ENCODE results near the gene RNFT2. TPM values are rescaled to one million over a fixed set of nuclear protein-coding genes. Genes with fewer than 3 reads are reported as not detected.

The RNFT2 gene
- total and polyA plus RNA-seq, 2 donors from 2014 or later: 4.3 to 6.8 TPM

DNA sequence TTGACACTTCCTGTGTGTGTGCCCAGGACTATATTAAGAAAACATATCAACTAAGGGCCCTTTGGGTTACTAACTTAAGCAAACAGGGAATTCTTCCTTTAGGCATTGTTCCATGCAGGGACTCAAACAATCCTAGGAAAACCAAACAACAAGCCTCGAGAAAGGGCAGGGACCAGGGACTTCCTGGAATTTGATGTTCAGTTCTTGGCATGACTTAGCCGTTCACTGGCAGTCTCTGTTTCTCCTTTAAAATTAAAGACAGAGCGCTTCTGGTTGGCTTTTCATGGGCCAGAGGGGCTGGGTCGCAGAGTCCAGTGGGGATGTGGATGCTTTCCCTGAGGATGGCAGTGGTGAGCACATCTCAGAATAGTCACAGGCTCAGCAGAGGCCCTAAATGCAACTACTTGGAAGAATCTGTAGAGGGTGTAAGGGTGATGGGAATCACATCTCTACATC lies 35.2 kb downstream of the RNFT2 start:
- H3K4me3 ChIP-seq (ENCODE audit: low read length in 3 of 3): no peak overlapping the region
- intact Hi-C loops (cut with DNase I): no loop called here
- TF ChIP-seq, protein P1, sequence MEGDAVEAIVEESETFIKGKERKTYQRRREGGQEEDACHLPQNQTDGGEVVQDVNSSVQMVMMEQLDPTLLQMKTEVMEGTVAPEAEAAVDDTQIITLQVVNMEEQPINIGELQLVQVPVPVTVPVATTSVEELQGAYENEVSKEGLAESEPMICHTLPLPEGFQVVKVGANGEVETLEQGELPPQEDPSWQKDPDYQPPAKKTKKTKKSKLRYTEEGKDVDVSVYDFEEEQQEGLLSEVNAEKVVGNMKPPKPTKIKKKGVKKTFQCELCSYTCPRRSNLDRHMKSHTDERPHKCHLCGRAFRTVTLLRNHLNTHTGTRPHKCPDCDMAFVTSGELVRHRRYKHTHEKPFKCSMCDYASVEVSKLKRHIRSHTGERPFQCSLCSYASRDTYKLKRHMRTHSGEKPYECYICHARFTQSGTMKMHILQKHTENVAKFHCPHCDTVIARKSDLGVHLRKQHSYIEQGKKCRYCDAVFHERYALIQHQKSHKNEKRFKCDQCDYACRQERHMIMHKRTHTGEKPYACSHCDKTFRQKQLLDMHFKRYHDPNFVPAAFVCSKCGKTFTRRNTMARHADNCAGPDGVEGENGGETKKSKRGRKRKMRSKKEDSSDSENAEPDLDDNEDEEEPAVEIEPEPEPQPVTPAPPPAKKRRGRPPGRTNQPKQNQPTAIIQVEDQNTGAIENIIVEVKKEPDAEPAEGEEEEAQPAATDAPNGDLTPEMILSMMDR (IDR thresholded peaks at IDR 0.05; ENCODE audit: borderline replicate concordance, extremely low read depth, insufficient read depth): peak; percentile 8
- no peak for DNase-seq
- no peak for FAIRE-seq
- H3K27ac ChIP-seq (ENCODE audit: low read depth in 2 of 2, low read length in 2 of 2): no peak overlapping the region
- no peak overlapping the region for H3K9ac ChIP-seq (ENCODE audit: low read length in 3 of 3)
- H3K36me3 ChIP-seq (ENCODE audit: control insufficient read depth in 2 of 3, insufficient read depth in 3 of 3, low read length in 3 of 3): no peaks in the 10 kb centered on the region
- no peaks in the 10 kb centered on the region for H3K4me1 ChIP-seq (ENCODE audit: control insufficient read depth in 2 of 3, insufficient read depth in 2 of 3, low read depth in 1 of 3, low read length in 3 of 3)
- no peaks in the 10 kb centered on the region for H3K27me3 ChIP-seq (ENCODE audit: control insufficient read depth, insufficient read depth, low read length)
- no peaks in the 10 kb centered on the region for H3K9me3 ChIP-seq (ENCODE audit: control insufficient read depth in 2 of 3, insufficient read depth in 1 of 3, low read length in 3 of 3)

DNA sequence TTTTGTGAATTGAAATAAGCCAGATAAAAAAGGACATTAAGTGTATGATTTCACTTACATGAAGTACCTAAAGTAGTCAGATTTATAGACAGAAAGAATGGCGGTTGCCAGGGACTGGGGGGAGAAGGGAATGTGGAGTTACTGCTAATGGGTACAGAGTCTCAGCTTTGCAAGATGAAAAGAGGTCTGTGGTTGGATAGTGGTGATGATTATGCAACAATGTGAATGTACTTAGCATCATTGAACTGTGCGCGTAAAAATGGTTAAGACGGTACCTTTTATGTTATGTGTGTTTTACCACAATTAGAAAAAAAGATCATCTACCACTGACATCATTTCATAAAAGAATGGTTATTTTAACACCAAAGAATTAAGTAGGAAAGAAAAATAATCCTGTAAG lies 35.9 kb downstream of the RNFT2 start:
- no peaks in the 10 kb centered on the region for H3K27me3 ChIP-seq (ENCODE audit: control insufficient read depth, insufficient read depth, low read length)
- no peak overlapping the region for H3K9ac ChIP-seq (ENCODE audit: low read length in 3 of 3)
- no peak overlapping the region for H3K27ac ChIP-seq (ENCODE audit: low read depth in 2 of 2, low read length in 2 of 2)
- H3K4me1 ChIP-seq (ENCODE audit: control insufficient read depth in 2 of 3, insufficient read depth in 2 of 3, low read depth in 1 of 3, low read length in 3 of 3): no peaks in the 10 kb centered on the region
- TF ChIP-seq, protein P1 (IDR thresholded peaks at IDR 0.05; ENCODE audit: borderline replicate concordance, extremely low read depth, insufficient read depth): no peak
- no peaks in the 10 kb centered on the region for H3K9me3 ChIP-seq (ENCODE audit: control insufficient read depth in 2 of 3, insufficient read depth in 1 of 3, low read length in 3 of 3)
- no peaks in the 10 kb centered on the region for H3K36me3 ChIP-seq (ENCODE audit: control insufficient read depth in 2 of 3, insufficient read depth in 3 of 3, low read length in 3 of 3)
- no peak for FAIRE-seq
- no peak overlapping the region for H3K4me3 ChIP-seq (ENCODE audit: low read length in 3 of 3)
- intact Hi-C loops (cut with DNase I): no loop called here
- DNase-seq: no peak

DNA sequence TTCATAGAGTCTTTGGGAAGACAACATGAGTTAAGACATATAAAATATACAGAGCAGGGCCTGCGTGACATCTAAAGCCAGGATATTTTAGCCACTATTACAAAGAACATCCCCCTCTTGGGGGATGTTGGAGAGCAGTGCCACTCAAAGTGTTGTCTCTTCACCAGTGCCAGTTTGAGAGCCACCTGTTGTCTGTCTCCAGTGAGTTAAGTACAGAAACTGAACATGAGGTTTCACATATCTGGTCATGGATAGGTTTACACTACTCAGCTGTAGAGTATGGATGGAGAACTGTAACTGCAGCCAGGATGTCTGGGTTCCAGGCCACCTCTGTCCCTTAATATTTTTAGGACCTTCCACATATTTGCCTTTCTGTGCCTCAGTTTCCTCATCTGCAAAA lies 39.1 kb downstream of the RNFT2 start:
- no peaks in the 10 kb centered on the region for H3K4me1 ChIP-seq (ENCODE audit: control insufficient read depth in 2 of 3, insufficient read depth in 2 of 3, low read depth in 1 of 3, low read length in 3 of 3)
- TF ChIP-seq, protein P1 (IDR thresholded peaks at IDR 0.05; ENCODE audit: borderline replicate concordance, extremely low read depth, insufficient read depth): no peak
- no peak overlapping the region for H3K9ac ChIP-seq (ENCODE audit: low read length in 3 of 3)
- no peaks in the 10 kb centered on the region for H3K36me3 ChIP-seq (ENCODE audit: control insufficient read depth in 2 of 3, insufficient read depth in 3 of 3, low read length in 3 of 3)
- H3K9me3 ChIP-seq (ENCODE audit: control insufficient read depth in 2 of 3, insufficient read depth in 1 of 3, low read length in 3 of 3): no peaks in the 10 kb centered on the region
- H3K27ac ChIP-seq (ENCODE audit: low read depth in 2 of 2, low read length in 2 of 2): no peak overlapping the region
- H3K27me3 ChIP-seq (ENCODE audit: control insufficient read depth, insufficient read depth, low read length): no peaks in the 10 kb centered on the region
- H3K4me3 ChIP-seq (ENCODE audit: low read length in 3 of 3): no peak overlapping the region
- no peak for DNase-seq
- intact Hi-C loops (cut with DNase I): no loop called here
- FAIRE-seq: no peak

DNA sequence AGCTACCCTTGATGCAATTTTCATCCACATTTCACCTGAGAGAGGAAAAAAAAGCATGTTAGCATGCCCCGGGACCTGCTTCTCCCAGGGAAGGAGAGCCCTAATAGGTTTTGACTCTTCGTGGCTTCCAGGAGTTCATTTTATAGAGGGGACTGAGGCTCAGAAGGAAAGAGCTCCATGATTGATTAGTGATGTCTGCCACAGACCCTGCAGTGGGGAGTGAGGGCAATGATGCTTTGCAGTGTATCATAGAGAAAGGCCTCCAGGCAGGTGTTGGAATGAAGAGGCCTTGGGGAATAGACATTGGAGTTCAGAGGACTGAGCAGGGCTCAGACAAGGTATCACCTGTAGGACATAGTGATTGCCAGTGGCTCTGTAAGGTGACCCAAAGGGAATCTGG lies 41.5 kb downstream of the RNFT2 start:
- DNase-seq: no peak
- H3K27ac ChIP-seq (ENCODE audit: low read depth in 2 of 2, low read length in 2 of 2): no peak overlapping the region
- FAIRE-seq: no peak
- TF ChIP-seq, protein P1 (IDR thresholded peaks at IDR 0.05; ENCODE audit: borderline replicate concordance, extremely low read depth, insufficient read depth): no peak
- H3K9ac ChIP-seq (ENCODE audit: low read length in 3 of 3): no peak overlapping the region
- no peak overlapping the region for H3K4me3 ChIP-seq (ENCODE audit: low read length in 3 of 3)
- intact Hi-C loops (cut with DNase I): no loop called here
- H3K27me3 ChIP-seq (ENCODE audit: control insufficient read depth, insufficient read depth, low read length): no peaks in the 10 kb centered on the region
- H3K4me1 ChIP-seq (ENCODE audit: control insufficient read depth in 2 of 3, insufficient read depth in 2 of 3, low read depth in 1 of 3, low read length in 3 of 3): no peaks in the 10 kb centered on the region
- no peaks in the 10 kb centered on the region for H3K36me3 ChIP-seq (ENCODE audit: control insufficient read depth in 2 of 3, insufficient read depth in 3 of 3, low read length in 3 of 3)
- no peaks in the 10 kb centered on the region for H3K9me3 ChIP-seq (ENCODE audit: control insufficient read depth in 2 of 3, insufficient read depth in 1 of 3, low read length in 3 of 3)

Data from kidney (tissue), 14 donors.